ENCODE results near the gene CLEC20A.
"Not testable (repeated sequence)": the region's sequence is repeated elsewhere in the genome, so short reads cannot be mapped to it uniquely, and the experiment has no call there.

Gene CLEC20A

GRCh38 chr1:178528953-178529335, 32.2 kb upstream of the CLEC20A start:
- no peak for DNase-seq

- no peak for DNase-seq
Measured at GRCh38 chr1:178528228-178528952, 31.6 kb upstream of the CLEC20A start.

- no peak for DNase-seq
Measured at GRCh38 chr1:178527117-178527516, 30.4 kb upstream of the CLEC20A start.

GRCh38 chr1:178521241-178521640, 24.5 kb upstream of the CLEC20A start:
- DNase-seq, result no peak

GRCh38 chr1:178520803-178521202, 24.0 kb upstream of the CLEC20A start:
- DNase-seq, result no peak

GRCh38 chr1:178518894-178519293, 22.1 kb upstream of the CLEC20A start:
- DNase-seq, result no peak

GRCh38 chr1:178516110-178516509, 19.3 kb upstream of the CLEC20A start:
- no peak for DNase-seq

- no peak for DNase-seq
Measured at GRCh38 chr1:178513278-178513983, 16.7 kb upstream of the CLEC20A start.

- DNase-seq, result no peak
Measured at GRCh38 chr1:178512566-178513277, 16.0 kb upstream of the CLEC20A start, which contains the start of gene TEX35. TEX35 (plus strand) TSS chr1:178513109; CDS start chr1:178513189, 80 bp downstream.

GRCh38 chr1:178510155-178510554, 13.4 kb upstream of the CLEC20A start:
- no peak for DNase-seq

GRCh38 chr1:178509414-178510007, 12.7 kb upstream of the CLEC20A start:
- no peak for DNase-seq

- no peak for DNase-seq
Measured at GRCh38 chr1:178506669-178507068, 9.9 kb upstream of the CLEC20A start.

- no peak for DNase-seq
Measured at GRCh38 chr1:178506177-178506576, 9.4 kb upstream of the CLEC20A start.

GRCh38 chr1:178504286-178504685, 7.5 kb upstream of the CLEC20A start:
- no peak for DNase-seq

- no peak for DNase-seq
Measured at GRCh38 chr1:178503849-178504248, 7.1 kb upstream of the CLEC20A start.

GRCh38 chr1:178503316-178503715, 6.6 kb upstream of the CLEC20A start:
- DNase-seq, result not testable (repeated sequence)

- DNase-seq, result no peak
Measured at GRCh38 chr1:178502856-178503255, 6.1 kb upstream of the CLEC20A start.

- DNase-seq, result no peak
Measured at GRCh38 chr1:178502330-178502714, 5.6 kb upstream of the CLEC20A start.

- DNase-seq, result peak; percentile 30 to 47
Measured at GRCh38 chr1:178501705-178502329, 5.1 kb upstream of the CLEC20A start.

- DNase-seq, result no peak
Measured at GRCh38 chr1:178500936-178501554, 4.3 kb upstream of the CLEC20A start.

- DNase-seq, result no peak
Measured at GRCh38 chr1:178500091-178500770, 3.5 kb upstream of the CLEC20A start.
